BLaER1 treated with 17β-estradiol and CSF1 and Interleukin-3, amounts not matched to agents 10 nM and 100 nM (cell line): ENCODE data around the gene WFS1.

Source experiments
- H3K27ac ChIP-seq, 11 experiments: shearing (Covaris generic); formaldehyde crosslinking; 2 replicates each; pipeline ENCODE4 v1.8.1; 2022
- H3K27me3 ChIP-seq, 11 experiments: shearing (Covaris generic); formaldehyde crosslinking; 2 replicates each; pipeline ENCODE4 v1.8.1; 2022
- H3K36me3 ChIP-seq, 11 experiments: shearing (Covaris generic); formaldehyde crosslinking; 2 replicates each; pipeline ENCODE4 v1.8.1; 2022
- H3K4me1 ChIP-seq, 10 experiments: shearing (Covaris generic); formaldehyde crosslinking; 2 replicates each; pipeline ENCODE4 v1.8.1; 2022
- H3K4me2 ChIP-seq, 11 experiments: shearing (Covaris generic); formaldehyde crosslinking; 2 replicates each; pipeline ENCODE4 v1.8.1; 2022
- H3K4me3 ChIP-seq, 10 experiments: shearing (Covaris generic); formaldehyde crosslinking; 2 replicates each; pipeline ENCODE4 v1.8.1; 2022
- H3K9ac ChIP-seq, 11 experiments: shearing (Covaris generic); formaldehyde crosslinking; 2 replicates each; pipeline ENCODE4 v1.8.1; 2022
- H3K9me3 ChIP-seq, 11 experiments: shearing (Covaris generic); formaldehyde crosslinking; replicated peaks in 1 of 11; 2 replicates each; pipeline ENCODE4 v1.8.1; 2022
- H4K20me1 ChIP-seq, 11 experiments: shearing (Covaris generic); formaldehyde crosslinking; 2 replicates each; pipeline ENCODE4 v1.8.1; 2022
- Cebpa-rat ChIP-seq, 11 experiments: shearing (Covaris generic); IDR thresholded peaks; 2 replicates each; pipeline ENCODE4 v1.8.1; 2022

WFS1 gene, protein sequence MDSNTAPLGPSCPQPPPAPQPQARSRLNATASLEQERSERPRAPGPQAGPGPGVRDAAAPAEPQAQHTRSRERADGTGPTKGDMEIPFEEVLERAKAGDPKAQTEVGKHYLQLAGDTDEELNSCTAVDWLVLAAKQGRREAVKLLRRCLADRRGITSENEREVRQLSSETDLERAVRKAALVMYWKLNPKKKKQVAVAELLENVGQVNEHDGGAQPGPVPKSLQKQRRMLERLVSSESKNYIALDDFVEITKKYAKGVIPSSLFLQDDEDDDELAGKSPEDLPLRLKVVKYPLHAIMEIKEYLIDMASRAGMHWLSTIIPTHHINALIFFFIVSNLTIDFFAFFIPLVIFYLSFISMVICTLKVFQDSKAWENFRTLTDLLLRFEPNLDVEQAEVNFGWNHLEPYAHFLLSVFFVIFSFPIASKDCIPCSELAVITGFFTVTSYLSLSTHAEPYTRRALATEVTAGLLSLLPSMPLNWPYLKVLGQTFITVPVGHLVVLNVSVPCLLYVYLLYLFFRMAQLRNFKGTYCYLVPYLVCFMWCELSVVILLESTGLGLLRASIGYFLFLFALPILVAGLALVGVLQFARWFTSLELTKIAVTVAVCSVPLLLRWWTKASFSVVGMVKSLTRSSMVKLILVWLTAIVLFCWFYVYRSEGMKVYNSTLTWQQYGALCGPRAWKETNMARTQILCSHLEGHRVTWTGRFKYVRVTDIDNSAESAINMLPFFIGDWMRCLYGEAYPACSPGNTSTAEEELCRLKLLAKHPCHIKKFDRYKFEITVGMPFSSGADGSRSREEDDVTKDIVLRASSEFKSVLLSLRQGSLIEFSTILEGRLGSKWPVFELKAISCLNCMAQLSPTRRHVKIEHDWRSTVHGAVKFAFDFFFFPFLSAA

DNA sequence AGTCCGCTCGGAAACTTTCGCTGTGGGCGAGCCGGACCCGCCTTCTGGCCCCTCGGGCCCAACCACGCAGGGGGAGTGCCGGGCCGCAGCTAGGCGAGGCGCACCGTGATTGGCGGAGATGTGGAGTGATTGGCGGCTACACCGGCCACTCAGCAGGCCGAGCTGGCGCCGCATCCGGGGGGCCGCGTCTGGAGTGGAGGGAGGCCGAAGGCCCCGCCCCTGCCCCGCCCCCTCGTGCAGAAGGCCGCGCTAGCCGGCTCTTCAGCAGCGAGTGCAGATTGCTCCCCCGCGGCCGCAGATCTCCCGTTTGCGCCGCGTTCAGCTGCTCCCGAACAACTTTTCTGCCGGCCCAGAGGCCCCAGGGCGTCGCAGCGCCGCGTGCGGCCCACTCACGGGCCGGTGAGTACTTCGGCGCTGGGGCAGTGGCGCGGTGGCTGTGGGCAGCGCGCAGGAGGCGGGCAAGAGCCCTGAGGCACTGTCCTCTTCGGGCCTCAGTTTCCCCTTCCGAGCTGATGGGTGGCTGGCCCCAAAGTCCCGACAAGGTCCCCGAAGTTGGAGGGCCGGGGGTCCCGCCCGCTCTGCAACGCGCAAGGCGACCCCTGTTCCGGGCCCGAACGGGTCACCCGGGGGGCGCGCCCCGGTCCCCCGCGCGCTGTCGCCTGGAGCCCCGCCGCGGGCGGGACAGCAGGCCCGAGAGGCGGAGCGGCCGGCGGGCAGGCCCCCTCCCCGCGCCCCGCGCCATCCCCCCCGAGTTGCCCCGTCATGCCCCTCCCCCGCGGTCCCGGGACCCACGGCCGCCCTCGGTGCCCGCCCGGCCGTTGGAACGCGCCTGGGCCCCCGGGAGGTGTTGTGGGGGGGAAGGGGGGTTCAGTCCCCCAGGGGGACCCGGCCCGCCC, at the start of gene WFS1:
Gene WFS1, plus strand, starts transcription at position 235 of the 896 bp plus-strand sequence. CDS start 7,606 bp downstream, outside the sequence.
- Histone ChIP-seq H3K4me2 (peak within 1 kb of the TSS; percentile 93 to 100 (median 97)), H3K27ac (peak within 1 kb of the TSS; percentile 66 to 84 (median 78); a peak in 19 of 22 replicates), H3K9me3 (no peaks in the 10 kb centered on the region), H3K27me3 (peaks cover 11 to 51% (median 34%) of the 10 kb centered on the region in 11 experiments; a peak in 19 of 22 replicates), H3K9ac (peak within 1 kb of the TSS; percentile 75 to 89 (median 82)), H3K4me1 (peaks cover 82 to 92% (median 91%) of the 10 kb centered on the region in 10 experiments), H4K20me1 (peaks cover 25 to 51% (median 44%) of the 10 kb centered on the region in 11 experiments; a peak in 21 of 22 replicates), H3K36me3 (no peaks in the 10 kb centered on the region), H3K4me3 (peak within 1 kb of the TSS; percentile 72 to 88 (median 82))
- TF ChIP-seq Cebpa-rat (IDR thresholded peaks at IDR 0.05): no peak

DNA sequence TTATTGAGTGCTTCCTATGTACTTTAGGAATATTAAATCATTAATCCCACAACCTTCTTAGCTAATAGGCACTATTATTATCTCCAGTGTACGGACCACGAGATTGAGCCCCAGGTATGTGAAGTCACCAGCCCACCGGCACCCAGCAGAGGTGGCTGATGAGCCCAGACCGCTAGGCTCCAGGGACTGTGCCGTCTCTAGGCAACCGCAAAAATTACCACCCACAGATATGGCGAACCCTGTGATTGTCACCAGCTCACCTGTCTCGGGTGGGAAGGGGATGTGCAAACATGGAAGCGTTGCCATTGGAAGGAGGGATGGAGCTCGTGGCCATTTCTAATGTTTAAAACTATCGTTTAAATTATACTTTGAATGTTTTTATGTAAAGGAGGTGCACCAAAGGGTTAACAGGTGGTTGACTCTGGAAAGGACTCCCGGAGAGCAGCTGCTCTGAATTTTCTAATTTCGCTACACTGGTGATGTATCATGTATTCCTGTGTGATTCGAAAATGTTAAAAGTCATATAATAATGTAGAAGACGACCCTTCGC, 48.3 kb upstream of the WFS1 start:
- no peak overlapping the region for H3K9ac ChIP-seq
- no peak for TF ChIP-seq Cebpa-rat (IDR thresholded peaks at IDR 0.05)
- peaks cover 8 to 15% (median 10%) of the 10 kb centered on the region in 11 experiments for H3K9me3 ChIP-seq
- no peaks in the 10 kb centered on the region for H3K36me3 ChIP-seq
- peaks cover 2 to 14% (median 6%) of the 10 kb centered on the region in 10 experiments for H3K4me1 ChIP-seq
- peaks cover 0 to 11% (median 0%) of the 10 kb centered on the region in 11 experiments; a peak in 5 of 22 replicates for H4K20me1 ChIP-seq
- no peaks in the 10 kb centered on the region for H3K27me3 ChIP-seq
- no peak overlapping the region for H3K4me3 ChIP-seq
- H3K27ac ChIP-seq: no peak overlapping the region
- H3K4me2 ChIP-seq: no peak overlapping the region

- Histone ChIP-seq H3K27ac (no peak overlapping the region), H3K4me2 (no peak overlapping the region), H3K4me1 (peaks cover 9 to 16% (median 12%) of the 10 kb centered on the region in 10 experiments), H3K36me3 (no peaks in the 10 kb centered on the region), H3K27me3 (no peaks in the 10 kb centered on the region), H3K9ac (no peak overlapping the region), H4K20me1 (peaks cover 0 to 19% (median 0%) of the 10 kb centered on the region in 11 experiments; a peak in 5 of 22 replicates), H3K9me3 (peaks cover 8 to 12% (median 10%) of the 10 kb centered on the region in 11 experiments), H3K4me3 (no peak overlapping the region; a peak in 1 of 20 replicates)
- TF ChIP-seq Cebpa-rat (IDR thresholded peaks at IDR 0.05): no peak
These were observed 47.5 kb upstream of the WFS1 start for GRCh38 chr4:6221851-6222760.

DNA sequence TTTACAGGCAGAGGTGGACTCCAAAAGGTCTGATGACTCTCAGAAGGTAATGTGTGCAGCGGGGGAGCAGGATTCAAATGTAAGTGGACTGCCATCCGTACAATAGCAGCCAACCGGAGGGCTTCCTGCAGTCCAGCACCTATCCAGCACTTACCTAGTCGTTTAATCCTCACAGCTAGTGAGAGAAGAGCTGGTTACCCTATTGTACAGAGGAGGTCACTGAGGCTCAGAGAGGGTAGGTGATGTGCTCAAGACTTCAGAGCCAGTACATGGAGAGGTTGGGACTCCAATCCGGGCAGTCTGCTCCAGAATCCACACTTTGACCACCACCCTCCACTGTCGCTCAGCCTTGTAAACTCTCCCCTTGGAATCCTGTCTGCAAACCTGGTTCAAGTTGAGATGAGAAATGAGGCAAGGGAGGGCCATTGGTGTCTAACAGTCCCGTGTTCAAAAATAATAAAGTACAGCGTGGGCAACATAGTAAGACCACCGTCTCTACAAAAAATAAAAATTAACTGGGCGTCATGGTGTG, 46.8 kb upstream of the WFS1 start:
- Histone ChIP-seq H3K27ac (no peak overlapping the region), H3K27me3 (no peaks in the 10 kb centered on the region), H3K9me3 (peaks cover 8 to 12% (median 10%) of the 10 kb centered on the region in 11 experiments), H3K4me2 (no peak overlapping the region), H3K36me3 (no peaks in the 10 kb centered on the region), H3K4me3 (no peak overlapping the region; a peak in 1 of 20 replicates), H4K20me1 (peaks cover 0 to 19% (median 0%) of the 10 kb centered on the region in 11 experiments; a peak in 5 of 22 replicates), H3K9ac (no peak overlapping the region), H3K4me1 (peaks cover 5 to 21% (median 17%) of the 10 kb centered on the region in 10 experiments)
- no peak for TF ChIP-seq Cebpa-rat (IDR thresholded peaks at IDR 0.05)

- H3K4me3 ChIP-seq: no peak overlapping the region
- H3K9me3 ChIP-seq: peaks cover 8 to 12% (median 10%) of the 10 kb centered on the region in 11 experiments
- no peaks in the 10 kb centered on the region for H3K36me3 ChIP-seq
- peaks cover 0 to 36% (median 18%) of the 10 kb centered on the region in 10 experiments; a peak in 14 of 20 replicates for H3K4me1 ChIP-seq
- no peak overlapping the region for H3K9ac ChIP-seq
- H3K4me2 ChIP-seq: no peak overlapping the region
- TF ChIP-seq Cebpa-rat (IDR thresholded peaks at IDR 0.05): no peak
- H3K27me3 ChIP-seq: no peaks in the 10 kb centered on the region
- H4K20me1 ChIP-seq: peaks cover 0 to 26% (median 0%) of the 10 kb centered on the region in 11 experiments; a peak in 6 of 22 replicates
- H3K27ac ChIP-seq: no peak overlapping the region
These were observed 44.9 kb upstream of the WFS1 start for GRCh38 chr4:6224735-6225134.

- Histone ChIP-seq H3K4me3 (no peak overlapping the region), H3K36me3 (no peaks in the 10 kb centered on the region), H3K9ac (no peak overlapping the region), H4K20me1 (peaks cover 0 to 31% (median 0%) of the 10 kb centered on the region in 11 experiments; a peak in 6 of 22 replicates), H3K27me3 (no peaks in the 10 kb centered on the region), H3K27ac (no peak overlapping the region), H3K4me2 (no peak overlapping the region), H3K4me1 (peaks cover 0 to 43% (median 25%) of the 10 kb centered on the region in 10 experiments; a peak in 15 of 20 replicates), H3K9me3 (peaks cover 8 to 12% (median 10%) of the 10 kb centered on the region in 11 experiments)
- TF ChIP-seq Cebpa-rat (IDR thresholded peaks at IDR 0.05): no peak
These were observed 44.2 kb upstream of the WFS1 start for GRCh38 chr4:6225469-6225868.

- no peak overlapping the region for H3K4me3 ChIP-seq
- peaks cover 0 to 31% (median 0%) of the 10 kb centered on the region in 11 experiments; a peak in 6 of 22 replicates for H4K20me1 ChIP-seq
- H3K4me2 ChIP-seq: peak overlapping the region in 8 of 11 experiments; percentile 41 to 83 (median 71); a peak in 16 of 22 replicates
- H3K27me3 ChIP-seq: no peaks in the 10 kb centered on the region
- no peaks in the 10 kb centered on the region for H3K36me3 ChIP-seq
- H3K9me3 ChIP-seq: peaks cover 8 to 12% (median 10%) of the 10 kb centered on the region in 11 experiments
- H3K4me1 ChIP-seq: peaks cover 0 to 54% (median 33%) of the 10 kb centered on the region in 10 experiments; a peak in 16 of 20 replicates
- no peak overlapping the region for H3K27ac ChIP-seq
- no peak for TF ChIP-seq Cebpa-rat (IDR thresholded peaks at IDR 0.05)
- H3K9ac ChIP-seq: no peak overlapping the region
These were observed 43.1 kb upstream of the WFS1 start for GRCh38 chr4:6226506-6226905.
